Liver (tissue), 3 donors: ENCODE results near the gene MYBPC3.

ENCODE experiments used
- CTCF ChIP-seq: fragments of 150-350 bp; IDR thresholded peaks from 2 replicates; pipeline ENCODE4 v1.5.1; 2017; ENCODE audit warnings: improper control_type of control experiment, low read depth, low read length; ENCODE audit not compliant: missing input control
- EGR1 ChIP-seq, 2 donors: IDR thresholded peaks; 2 replicates each; pipeline ENCODE4 v1.6.1; 2016 to 2018; ENCODE audit warnings: antibody characterized with exemption in 2 of 2, low read depth in 2 of 2
- JUND ChIP-seq, 2 donors: IDR thresholded peaks; 2 replicates each; pipeline ENCODE4 v1.6.1; 2016; ENCODE audit warnings: antibody characterized with exemption in 2 of 2
- YY1 ChIP-seq: IDR thresholded peaks from 2 replicates; pipeline ENCODE4 v1.6.1; 2016; ENCODE audit warnings: antibody characterized with exemption, mild to moderate bottlenecking
- TF ChIP-seq, protein P1 (sequence below): IDR thresholded peaks from 2 replicates; pipeline ENCODE4 v1.6.1; 2016; ENCODE audit warnings: antibody characterized with exemption
- TF ChIP-seq, protein P2 (sequence below): IDR thresholded peaks from 2 replicates; pipeline ENCODE4 v1.6.1; 2016; ENCODE audit warnings: antibody characterized with exemption
- donor health status: healthy.
- donor health status: healthy.

GRCh38 chr11:47299078-47299477 lies 53.4 kb downstream of the MYBPC3 start:
- TF ChIP-seq EGR1 (IDR thresholded peaks at IDR 0.05; ENCODE audit: low read depth in 2 of 2) (no peak), CTCF (no peak), YY1 (no peak), JUND (IDR thresholded peaks at IDR 0.05) (no peak)
- TF ChIP-seq, protein P1, sequence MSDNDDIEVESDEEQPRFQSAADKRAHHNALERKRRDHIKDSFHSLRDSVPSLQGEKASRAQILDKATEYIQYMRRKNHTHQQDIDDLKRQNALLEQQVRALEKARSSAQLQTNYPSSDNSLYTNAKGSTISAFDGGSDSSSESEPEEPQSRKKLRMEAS, result no peak
- TF ChIP-seq, protein P2, sequence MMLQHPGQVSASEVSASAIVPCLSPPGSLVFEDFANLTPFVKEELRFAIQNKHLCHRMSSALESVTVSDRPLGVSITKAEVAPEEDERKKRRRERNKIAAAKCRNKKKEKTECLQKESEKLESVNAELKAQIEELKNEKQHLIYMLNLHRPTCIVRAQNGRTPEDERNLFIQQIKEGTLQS, result no peak
